ENCODE measurements around the gene CCDC18.
"Not testable (repeated sequence)": the region's sequence is repeated elsewhere in the genome, so short reads cannot be mapped to it uniquely, and the experiment has no call there.

Gene CCDC18

DNA sequence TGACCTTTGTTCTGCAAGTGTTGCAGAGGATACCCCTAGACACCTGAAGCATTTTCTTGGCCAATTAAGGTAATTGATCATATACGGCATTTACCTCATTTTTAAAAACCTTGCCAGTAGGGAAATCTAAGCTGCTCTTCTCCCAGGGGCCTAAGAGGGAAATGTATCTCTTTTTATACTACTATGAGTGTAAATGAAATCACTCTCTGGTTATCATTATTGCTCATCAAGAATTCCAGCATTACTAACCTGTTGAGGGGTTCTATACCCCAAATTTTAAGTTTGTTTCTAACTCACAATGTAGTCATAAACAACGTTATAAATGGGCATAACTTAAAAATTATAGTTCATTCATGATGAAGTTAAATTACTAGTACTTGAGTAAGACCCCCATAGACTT lies 27.7 kb upstream of the CCDC18 start:
- Histone ChIP-seq H3K36me3 (no peaks in the 10 kb centered on the region), H3K4me3 (ENCODE audit: low read depth, low read length) (no peak overlapping the region), H3K27me3 (no peaks in the 10 kb centered on the region)

DNA sequence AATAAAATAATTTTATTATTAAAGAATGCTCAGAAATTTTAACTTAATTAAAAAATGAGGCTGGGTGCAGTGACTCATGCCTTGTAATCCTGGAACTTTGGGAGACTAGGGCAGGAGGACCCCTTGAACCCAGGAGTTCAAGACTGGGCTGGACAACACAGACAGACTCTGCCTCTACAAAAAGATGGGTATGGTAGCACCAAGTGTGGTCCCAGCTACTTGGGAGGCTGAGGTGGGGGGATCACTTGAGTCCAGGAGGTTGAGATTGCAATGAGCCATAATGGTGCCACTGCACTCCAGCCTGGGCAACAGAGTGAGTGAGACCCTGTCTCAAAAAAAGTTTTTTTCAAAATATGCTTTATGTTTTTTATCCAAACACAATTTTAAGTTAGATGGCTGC lies 25.6 kb upstream of the CCDC18 start:
- H3K9me3 ChIP-seq = no peaks in the 10 kb centered on the region
- TF ChIP-seq, protein P1, sequence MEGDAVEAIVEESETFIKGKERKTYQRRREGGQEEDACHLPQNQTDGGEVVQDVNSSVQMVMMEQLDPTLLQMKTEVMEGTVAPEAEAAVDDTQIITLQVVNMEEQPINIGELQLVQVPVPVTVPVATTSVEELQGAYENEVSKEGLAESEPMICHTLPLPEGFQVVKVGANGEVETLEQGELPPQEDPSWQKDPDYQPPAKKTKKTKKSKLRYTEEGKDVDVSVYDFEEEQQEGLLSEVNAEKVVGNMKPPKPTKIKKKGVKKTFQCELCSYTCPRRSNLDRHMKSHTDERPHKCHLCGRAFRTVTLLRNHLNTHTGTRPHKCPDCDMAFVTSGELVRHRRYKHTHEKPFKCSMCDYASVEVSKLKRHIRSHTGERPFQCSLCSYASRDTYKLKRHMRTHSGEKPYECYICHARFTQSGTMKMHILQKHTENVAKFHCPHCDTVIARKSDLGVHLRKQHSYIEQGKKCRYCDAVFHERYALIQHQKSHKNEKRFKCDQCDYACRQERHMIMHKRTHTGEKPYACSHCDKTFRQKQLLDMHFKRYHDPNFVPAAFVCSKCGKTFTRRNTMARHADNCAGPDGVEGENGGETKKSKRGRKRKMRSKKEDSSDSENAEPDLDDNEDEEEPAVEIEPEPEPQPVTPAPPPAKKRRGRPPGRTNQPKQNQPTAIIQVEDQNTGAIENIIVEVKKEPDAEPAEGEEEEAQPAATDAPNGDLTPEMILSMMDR (IDR thresholded peaks at IDR 0.05; ENCODE audit: low read depth, low read length) = no peak
- H3K4me1 ChIP-seq = no peaks in the 10 kb centered on the region
- H3K27me3 ChIP-seq = no peaks in the 10 kb centered on the region
- DNase-seq = no peak
- no peak overlapping the region for H3K4me3 ChIP-seq (ENCODE audit: low read depth, low read length)
- H3K36me3 ChIP-seq = no peaks in the 10 kb centered on the region

More for the DNA sequence above, 27.7 kb upstream of the CCDC18 start:
- TF ChIP-seq, protein P1 (IDR thresholded peaks at IDR 0.05; ENCODE audit: low read depth, low read length) = no peak
- Histone ChIP-seq H3K4me1 (no peaks in the 10 kb centered on the region), H3K9me3 (no peaks in the 10 kb centered on the region)
- DNase-seq = no peak

DNA sequence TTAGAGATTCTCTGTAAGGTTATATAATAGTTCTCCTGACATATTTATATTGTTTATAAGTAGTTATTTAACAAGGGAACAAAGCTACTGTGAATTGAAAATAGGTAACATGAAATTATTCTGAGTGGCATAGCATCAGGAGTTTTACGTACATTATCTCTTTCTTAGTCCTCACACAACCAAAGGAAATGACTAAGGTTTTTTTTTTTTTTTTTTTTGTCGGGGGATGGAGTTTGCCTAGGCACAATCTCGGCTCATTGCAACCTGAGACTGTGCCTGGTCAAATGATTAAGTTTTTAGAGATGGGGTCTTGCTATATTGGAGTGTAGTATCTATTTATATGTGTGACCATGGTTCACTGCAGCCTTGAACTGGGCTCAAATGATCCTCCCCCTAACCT lies 25.2 kb upstream of the CCDC18 start:
- no peak for DNase-seq

DNA sequence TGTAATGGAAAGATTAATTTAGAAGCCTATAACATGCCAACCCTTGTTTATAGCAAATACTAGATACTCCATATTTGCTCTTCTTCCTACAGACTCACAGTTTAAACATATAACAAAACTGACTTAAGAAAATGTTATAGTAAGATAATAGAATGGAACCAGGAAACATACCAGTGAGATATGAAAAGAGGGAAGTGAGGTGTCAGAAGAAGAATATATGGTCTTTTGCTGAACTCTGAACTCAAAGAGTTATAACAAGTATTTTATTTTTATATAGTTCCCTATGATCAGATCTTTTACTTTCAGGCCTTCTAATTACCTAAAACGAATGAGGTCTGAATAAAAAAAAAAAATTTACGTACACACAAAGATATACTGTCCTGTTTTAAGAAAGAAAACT lies 21.2 kb upstream of the CCDC18 start:
- Histone ChIP-seq H3K9me3 (no peaks in the 10 kb centered on the region), H3K4me1 (no peaks in the 10 kb centered on the region), H3K27me3 (no peaks in the 10 kb centered on the region), H3K4me3 (ENCODE audit: low read depth, low read length) (no peak overlapping the region), H3K36me3 (no peaks in the 10 kb centered on the region)
- DNase-seq = no peak
- TF ChIP-seq, protein P1 (IDR thresholded peaks at IDR 0.05; ENCODE audit: low read depth, low read length) = no peak

More for the DNA sequence above, 25.2 kb upstream of the CCDC18 start:
- TF ChIP-seq, protein P1 (IDR thresholded peaks at IDR 0.05; ENCODE audit: low read depth, low read length) = no peak
- no peak overlapping the region for H3K4me3 ChIP-seq (ENCODE audit: low read depth, low read length)
- no peaks in the 10 kb centered on the region for H3K4me1 ChIP-seq
- no peaks in the 10 kb centered on the region for H3K9me3 ChIP-seq
- H3K27me3 ChIP-seq = no peaks in the 10 kb centered on the region
- H3K36me3 ChIP-seq = no peaks in the 10 kb centered on the region

DNA sequence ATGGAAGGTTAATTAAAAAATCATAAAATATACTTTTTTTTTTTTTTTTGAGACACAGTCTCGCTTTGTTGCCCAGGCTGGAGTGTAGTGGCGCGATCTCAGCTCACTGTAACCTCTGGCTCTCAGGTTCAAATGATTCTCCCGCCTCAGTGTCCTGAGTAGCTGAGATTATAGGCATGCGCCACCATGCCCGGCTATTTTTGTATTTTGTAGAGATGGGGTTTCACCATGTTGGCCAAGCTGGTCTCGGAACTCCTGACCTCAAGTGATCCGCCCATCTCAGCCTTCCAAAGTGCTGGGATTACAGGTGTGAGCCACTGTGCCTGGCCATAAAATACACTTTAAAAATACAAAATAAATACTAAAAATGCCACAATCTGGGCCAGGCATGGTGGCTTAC lies 17.2 kb upstream of the CCDC18 start:
- DNase-seq; H3K27me3 ChIP-seq; H3K36me3 ChIP-seq; H3K4me3 ChIP-seq (ENCODE audit: low read depth, low read length); H3K9me3 ChIP-seq; H3K4me1 ChIP-seq: not testable (repeated sequence)

DNA sequence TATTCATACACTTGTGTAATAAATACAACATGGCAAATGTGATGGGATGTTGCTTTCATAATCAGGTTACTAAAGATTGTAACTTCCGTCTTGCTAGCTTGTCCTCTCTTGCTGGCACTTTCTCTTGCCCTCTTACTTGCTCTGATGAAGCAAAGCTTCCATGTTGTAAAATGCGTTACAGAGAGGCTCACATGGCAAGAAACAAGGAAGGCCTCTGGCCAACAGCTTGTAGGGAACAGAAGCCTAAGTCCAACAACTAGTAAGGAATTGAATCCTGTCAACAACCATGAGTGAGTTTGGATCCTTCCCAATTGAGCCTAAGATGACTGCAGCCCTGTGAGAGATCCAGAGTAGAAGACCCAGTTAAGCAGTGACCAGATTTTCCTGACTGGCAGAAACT lies 15.7 kb upstream of the CCDC18 start:
- Histone ChIP-seq H3K4me1 (no peaks in the 10 kb centered on the region), H3K9me3 (no peaks in the 10 kb centered on the region), H3K27me3 (no peaks in the 10 kb centered on the region), H3K36me3 (no peaks in the 10 kb centered on the region), H3K4me3 (ENCODE audit: low read depth, low read length) (no peak overlapping the region)
- DNase-seq = no peak
- TF ChIP-seq, protein P1 (IDR thresholded peaks at IDR 0.05; ENCODE audit: low read depth, low read length) = no peak

DNA sequence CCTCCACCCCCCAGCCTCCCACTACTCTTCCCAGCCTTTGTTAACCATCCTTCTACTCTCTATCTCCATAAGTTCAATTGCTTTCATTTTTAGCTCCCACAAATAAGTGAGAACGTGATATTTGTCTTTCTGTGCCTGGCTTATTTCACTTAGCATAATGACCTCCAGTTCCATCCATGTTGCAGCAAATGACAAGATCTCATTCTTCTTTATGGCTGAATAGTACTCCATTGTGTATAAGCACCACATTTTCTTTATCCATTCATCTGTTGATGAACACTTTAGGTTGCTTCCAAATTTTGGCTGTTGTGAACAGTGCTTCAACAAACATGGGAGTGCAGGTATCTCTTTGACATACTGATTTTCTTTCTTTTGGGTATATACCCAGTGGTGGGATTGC lies 14.6 kb upstream of the CCDC18 start:
- H3K36me3 ChIP-seq; DNase-seq; H3K9me3 ChIP-seq; H3K27me3 ChIP-seq; H3K4me1 ChIP-seq; H3K4me3 ChIP-seq (ENCODE audit: low read depth, low read length): not testable (repeated sequence)

All from BE2C (cell line).